OCI-LY3 (cell line): ENCODE measurements around the gene NDUFA3.

Experiments
- H2AFZ ChIP-seq: fragments of 200-600, 300-600 bp; shearing (Covaris generic); 2 replicates; pipeline ENCODE4 v1.6.0; 2014; ENCODE audit warnings: antibody characterized with exemption, low read depth, low read length
- H3K27ac ChIP-seq: fragments of 200-600, 300-600 bp; sonication (generic); 2 replicates; pipeline ENCODE4 v1.5.1; 2014; ENCODE audit warnings: mild to moderate bottlenecking, low read length, moderate library complexity, mixed read lengths
- H3K27me3 ChIP-seq: fragments of 200-600, 300-600 bp; sonication (generic); 2 replicates; pipeline ENCODE4 v1.6.1; 2014; ENCODE audit warnings: low read depth, low read length, mixed read lengths
- H3K36me3 ChIP-seq: fragments of 200-600, 300-600 bp; sonication (generic); replicated peaks from 2 replicates; pipeline ENCODE3; 2014; ENCODE audit warnings: low read depth, low read length, mixed read lengths
- H3K4me1 ChIP-seq: fragments of 300-600, 200-600 bp; sonication (generic); 2 replicates; pipeline ENCODE4 v1.6.1; 2014; ENCODE audit warnings: low read length, mixed read lengths
- H3K4me2 ChIP-seq: fragments of 200-600, 300-600 bp; sonication (generic); 2 replicates; pipeline ENCODE4 v1.6.1; 2014; ENCODE audit warnings: low read length, mixed read lengths
- H3K4me3 ChIP-seq: fragments of 300-600, 200-600 bp; sonication (generic); 2 replicates; pipeline ENCODE4 v1.5.1; 2014; ENCODE audit warnings: antibody characterized with exemption, mild to moderate bottlenecking, low read length, moderate library complexity
- H3K79me2 ChIP-seq: fragments of 300-600, 200-600 bp; shearing (Covaris generic); 2 replicates; pipeline ENCODE4 v1.6.1; 2014; ENCODE audit warnings: mild to moderate bottlenecking, low read length, mixed read lengths
- H3K9ac ChIP-seq: fragments of 300-600, 200-600 bp; shearing (Covaris generic); 2 replicates; pipeline ENCODE4 v1.6.0; 2014; ENCODE audit warnings: mild to moderate bottlenecking, low read length, moderate library complexity
- H3K9me3 ChIP-seq: fragments of 200-600, 300-600 bp; shearing (Covaris generic); 2 replicates; pipeline ENCODE4 v1.6.1; 2014; ENCODE audit warnings: low read length, mixed read lengths; ENCODE audit not compliant: insufficient read depth
- H4K20me1 ChIP-seq: fragments of 200-600, 300-600 bp; sonication (generic); 2 replicates; pipeline ENCODE4 v1.6.1; 2016; ENCODE audit warnings: low read length, mixed read lengths; ENCODE audit not compliant: insufficient read depth
- EZH2phosphoT487 ChIP-seq: fragments of 200-600 bp; shearing (Covaris generic); IDR thresholded peaks from 2 replicates; pipeline ENCODE4 v1.6.1; 2018; ENCODE audit warnings: antibody characterized with exemption, mixed run types, low read depth
- TF ChIP-seq, protein P1 (sequence below): fragments of 200-600, 300-600 bp; sonication (generic); IDR thresholded peaks from 2 replicates; pipeline ENCODE4 v1.5.1; 2014; ENCODE audit warnings: antibody characterized with exemption, low read length, low read depth

The NDUFA3 gene

GRCh38 chr19:54133957-54134590 is 31.4 kb downstream of the NDUFA3 start:
- H3K9me3 ChIP-seq = no peaks in the 10 kb centered on the region
- no peak overlapping the region for H3K4me2 ChIP-seq
- peaks cover 17% of the 10 kb centered on the region for H3K36me3 ChIP-seq
- H2AFZ ChIP-seq = no peak overlapping the region
- no peak overlapping the region for H3K9ac ChIP-seq
- peaks cover 14% of the 10 kb centered on the region for H3K4me1 ChIP-seq
- no peak overlapping the region for H3K4me3 ChIP-seq
- no peak for TF ChIP-seq EZH2phosphoT487
- TF ChIP-seq, protein P1, sequence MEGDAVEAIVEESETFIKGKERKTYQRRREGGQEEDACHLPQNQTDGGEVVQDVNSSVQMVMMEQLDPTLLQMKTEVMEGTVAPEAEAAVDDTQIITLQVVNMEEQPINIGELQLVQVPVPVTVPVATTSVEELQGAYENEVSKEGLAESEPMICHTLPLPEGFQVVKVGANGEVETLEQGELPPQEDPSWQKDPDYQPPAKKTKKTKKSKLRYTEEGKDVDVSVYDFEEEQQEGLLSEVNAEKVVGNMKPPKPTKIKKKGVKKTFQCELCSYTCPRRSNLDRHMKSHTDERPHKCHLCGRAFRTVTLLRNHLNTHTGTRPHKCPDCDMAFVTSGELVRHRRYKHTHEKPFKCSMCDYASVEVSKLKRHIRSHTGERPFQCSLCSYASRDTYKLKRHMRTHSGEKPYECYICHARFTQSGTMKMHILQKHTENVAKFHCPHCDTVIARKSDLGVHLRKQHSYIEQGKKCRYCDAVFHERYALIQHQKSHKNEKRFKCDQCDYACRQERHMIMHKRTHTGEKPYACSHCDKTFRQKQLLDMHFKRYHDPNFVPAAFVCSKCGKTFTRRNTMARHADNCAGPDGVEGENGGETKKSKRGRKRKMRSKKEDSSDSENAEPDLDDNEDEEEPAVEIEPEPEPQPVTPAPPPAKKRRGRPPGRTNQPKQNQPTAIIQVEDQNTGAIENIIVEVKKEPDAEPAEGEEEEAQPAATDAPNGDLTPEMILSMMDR = no peak
- peaks cover 15% of the 10 kb centered on the region for H3K79me2 ChIP-seq
- peaks cover 7% of the 10 kb centered on the region for H4K20me1 ChIP-seq
- H3K27me3 ChIP-seq = no peaks in the 10 kb centered on the region
- no peak overlapping the region for H3K27ac ChIP-seq

GRCh38 chr19:54136086-54136863 is 33.6 kb downstream of the NDUFA3 start:
- Histone ChIP-seq H3K4me3 (peak overlapping the region; percentile 83), H4K20me1 (peaks cover 29% of the 10 kb centered on the region), H3K4me2 (peak overlapping the region; percentile 87), H3K27me3 (no peaks in the 10 kb centered on the region), H2AFZ (peak overlapping the region; percentile 80), H3K9ac (peak overlapping the region; percentile 66), H3K27ac (no peak overlapping the region), H3K79me2 (peaks cover 37% of the 10 kb centered on the region), H3K36me3 (peaks cover 20% of the 10 kb centered on the region), H3K9me3 (no peaks in the 10 kb centered on the region), H3K4me1 (peaks cover 21% of the 10 kb centered on the region)
- no peak for TF ChIP-seq EZH2phosphoT487
- TF ChIP-seq, protein P1 = no peak

- H3K4me2 ChIP-seq = peak overlapping the region; percentile 87
- TF ChIP-seq, protein P1 = no peak
- TF ChIP-seq EZH2phosphoT487 = no peak
- peaks cover 21% of the 10 kb centered on the region for H3K4me1 ChIP-seq
- H3K27me3 ChIP-seq = no peaks in the 10 kb centered on the region
- no peak overlapping the region for H3K27ac ChIP-seq
- H4K20me1 ChIP-seq = peaks cover 37% of the 10 kb centered on the region
- H3K36me3 ChIP-seq = peaks cover 21% of the 10 kb centered on the region
- peak overlapping the region; percentile 66 for H3K9ac ChIP-seq
- peak overlapping the region; percentile 80 for H2AFZ ChIP-seq
- peak overlapping the region; percentile 94 for H3K4me3 ChIP-seq
- peaks cover 45% of the 10 kb centered on the region for H3K79me2 ChIP-seq
- H3K9me3 ChIP-seq = no peaks in the 10 kb centered on the region
These were observed 34.4 kb downstream of the NDUFA3 start for GRCh38 chr19:54136864-54137698.
